GM19455 (cell line): Measurements from ENCODE around the gene DDHD1.
"Not testable (repeated sequence)": the region's sequence is repeated elsewhere in the genome, so short reads cannot be mapped to it uniquely, and the experiment has no call there.

Experiments
- ATAC-seq: cut with Tn5 transposase; IDR thresholded peaks from one replicate; pipeline ENCODE4 v1.9.1; 2021; ENCODE audit not compliant: unreplicated experiment

DDHD1 gene

DNA sequence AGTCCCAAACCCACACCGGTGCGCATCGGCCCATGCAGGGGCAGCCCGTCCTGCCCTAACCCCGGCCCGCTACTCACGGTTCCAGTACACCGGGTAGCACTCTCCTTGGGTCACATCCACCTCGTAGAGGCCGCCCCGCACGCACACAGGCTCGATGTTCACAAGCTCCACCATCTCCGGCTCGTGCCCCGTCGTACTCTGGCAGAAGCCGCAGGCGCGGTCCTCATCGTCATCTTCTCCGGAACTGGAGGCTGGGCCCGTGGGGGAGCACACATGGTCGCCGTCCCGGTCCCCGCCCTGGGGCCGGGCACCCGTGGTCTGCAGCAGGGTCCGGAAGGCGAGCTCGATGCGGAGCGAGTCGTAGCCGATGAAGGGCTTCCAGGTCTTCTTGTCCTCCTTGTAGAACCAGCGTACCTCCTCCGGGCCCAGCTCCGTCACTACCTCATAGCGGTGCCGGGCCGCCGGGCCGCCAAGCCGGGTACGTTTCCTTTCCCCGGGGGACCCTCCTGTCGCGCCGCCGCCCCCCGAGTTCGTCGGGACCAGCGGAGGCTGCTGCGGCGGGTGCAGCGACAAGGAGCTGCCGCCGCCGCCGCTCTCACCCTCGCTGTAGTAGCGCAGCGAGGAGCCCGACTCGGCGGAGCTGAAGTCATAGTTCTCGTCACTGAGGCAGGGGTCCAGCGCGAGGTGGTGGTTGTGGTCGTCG is 788 bp downstream of the DDHD1 start:
- peak; percentile 27 for ATAC-seq

DNA sequence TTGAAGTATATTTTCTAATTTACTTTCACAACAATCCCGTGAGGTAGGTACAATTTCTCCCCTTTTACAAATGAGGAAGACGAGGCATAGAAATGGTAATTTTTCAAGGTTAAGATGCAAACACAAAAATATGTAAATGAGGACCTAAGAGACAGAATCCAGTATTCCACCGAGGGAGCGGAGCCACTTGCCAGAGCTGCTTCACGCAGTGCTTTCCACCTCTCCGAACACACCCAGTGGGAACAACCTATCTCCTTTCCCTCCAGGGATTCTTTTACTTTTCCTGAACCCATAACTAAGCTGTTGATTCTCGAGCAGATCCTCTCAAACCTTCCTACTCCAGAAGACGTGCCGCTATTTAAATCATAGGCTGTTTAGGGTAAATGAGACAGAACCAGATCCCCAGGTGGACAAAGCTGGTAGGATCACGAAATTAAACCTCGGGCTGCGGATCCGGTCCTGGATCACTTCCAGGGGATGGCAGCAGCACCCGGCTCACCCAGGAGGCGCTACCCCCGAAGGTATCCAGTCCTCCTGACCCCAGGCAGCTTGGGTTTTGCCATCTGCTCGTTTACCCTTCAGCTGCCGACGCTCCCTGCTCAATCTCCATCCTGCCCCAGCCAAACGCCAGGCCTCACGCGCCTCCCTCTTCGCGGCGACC is 1.5 kb downstream of the DDHD1 start:
- ATAC-seq = peak; percentile 2

DNA sequence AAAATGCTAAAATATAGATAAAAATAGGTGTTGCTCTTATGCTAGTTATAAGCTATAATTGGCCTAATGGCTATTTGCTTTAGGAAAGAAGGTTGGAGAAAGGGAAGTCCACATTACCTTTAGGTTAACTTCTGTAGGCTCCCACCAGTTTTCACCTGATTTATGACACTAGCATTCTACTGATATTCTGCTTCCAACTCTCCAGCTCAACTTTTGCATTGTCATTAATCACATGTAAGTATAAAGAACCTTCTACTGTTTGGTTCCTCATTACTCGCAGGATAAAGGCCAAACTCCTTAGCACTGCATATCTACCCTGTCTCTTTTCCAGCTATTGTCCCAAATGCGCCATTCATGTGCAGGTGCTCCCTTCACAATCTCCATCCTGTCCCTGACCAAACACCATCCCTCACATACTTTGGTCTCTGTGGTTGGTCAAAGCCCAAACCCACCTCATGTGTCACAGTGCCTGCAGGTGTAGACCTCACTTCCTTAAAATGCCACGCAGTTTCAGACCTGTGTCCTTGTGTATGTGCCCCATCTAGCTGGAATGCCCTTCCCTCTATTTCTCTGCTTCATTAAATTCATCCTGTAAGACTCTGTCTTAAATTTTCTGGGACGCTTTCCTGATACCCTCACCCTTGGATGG is 3.3 kb downstream of the DDHD1 start:
- ATAC-seq = no peak

DNA sequence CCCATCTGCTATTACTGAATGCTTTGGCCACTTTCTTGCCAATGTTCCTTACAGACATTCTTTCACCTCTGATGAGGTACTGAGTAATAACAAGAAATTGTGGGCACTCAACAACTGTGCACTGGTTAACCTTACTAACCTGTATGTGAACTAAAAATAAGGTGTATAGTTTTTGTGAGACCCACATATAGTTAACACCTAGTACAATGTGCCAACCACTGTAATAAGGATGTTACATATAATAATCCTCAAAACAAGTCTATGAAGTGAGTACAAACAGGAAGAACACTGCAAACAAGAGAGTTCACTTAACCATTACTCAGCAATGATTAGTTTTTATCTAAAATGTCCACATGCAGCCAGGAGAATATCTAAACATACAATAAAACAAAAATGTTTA is 4.5 kb downstream of the DDHD1 start:
- ATAC-seq = no peak

DNA sequence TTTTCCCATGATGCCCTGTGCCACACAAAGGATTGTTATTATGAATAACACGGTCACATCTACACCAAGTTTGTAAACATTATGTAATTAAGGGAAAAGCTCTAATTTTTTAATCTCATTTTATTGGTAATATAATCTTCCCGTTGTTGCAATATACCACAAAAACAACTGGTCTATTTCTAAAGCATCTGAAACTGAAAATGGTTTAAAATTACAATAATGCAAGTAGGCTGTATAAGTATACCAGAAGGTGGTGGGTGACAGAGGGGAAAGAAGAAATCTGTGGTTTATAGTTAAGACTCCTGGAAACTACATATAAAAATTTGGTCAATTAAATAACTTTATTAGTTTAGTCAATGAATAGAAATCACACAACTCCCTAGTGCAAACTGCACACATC is 5.2 kb downstream of the DDHD1 start:
- no peak for ATAC-seq

DNA sequence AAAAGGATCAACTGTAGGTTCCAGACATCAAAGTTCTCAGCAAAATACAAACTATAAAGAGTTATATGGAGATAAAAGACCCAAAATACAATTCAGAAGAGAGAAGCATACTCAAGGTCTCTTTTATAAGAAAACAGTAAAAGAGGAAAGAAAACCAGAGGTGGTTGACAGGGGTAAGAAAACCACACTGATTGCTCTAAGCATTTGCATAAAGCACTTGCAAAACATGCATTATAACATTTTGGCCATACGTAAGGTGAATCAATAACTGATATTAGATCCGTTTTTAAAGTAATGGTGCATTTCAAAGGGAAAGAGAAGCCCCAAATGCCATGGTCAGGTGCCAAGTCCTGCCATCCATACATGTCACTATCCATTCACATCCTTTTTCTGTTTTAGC is 5.9 kb downstream of the DDHD1 start:
- no peak for ATAC-seq

DNA sequence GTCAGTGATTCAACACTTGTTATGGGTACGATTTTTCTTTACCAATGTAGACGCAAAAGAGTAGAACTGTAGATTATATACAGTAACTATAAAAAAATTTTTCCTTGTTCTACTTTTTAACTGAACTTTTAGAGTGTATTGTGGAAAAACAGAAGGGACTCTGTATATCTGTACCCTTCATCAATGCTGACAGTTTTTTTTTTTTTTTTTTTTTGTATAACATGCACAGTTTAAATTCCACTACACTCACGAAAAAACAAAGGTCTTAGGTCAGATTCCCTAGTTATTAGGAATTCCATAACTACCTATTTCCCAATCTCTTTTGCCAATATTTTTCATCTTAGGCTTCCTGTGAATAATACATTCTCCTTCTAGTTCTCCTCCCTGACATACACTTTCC is 6.4 kb downstream of the DDHD1 start:
- ATAC-seq = no peak

DNA sequence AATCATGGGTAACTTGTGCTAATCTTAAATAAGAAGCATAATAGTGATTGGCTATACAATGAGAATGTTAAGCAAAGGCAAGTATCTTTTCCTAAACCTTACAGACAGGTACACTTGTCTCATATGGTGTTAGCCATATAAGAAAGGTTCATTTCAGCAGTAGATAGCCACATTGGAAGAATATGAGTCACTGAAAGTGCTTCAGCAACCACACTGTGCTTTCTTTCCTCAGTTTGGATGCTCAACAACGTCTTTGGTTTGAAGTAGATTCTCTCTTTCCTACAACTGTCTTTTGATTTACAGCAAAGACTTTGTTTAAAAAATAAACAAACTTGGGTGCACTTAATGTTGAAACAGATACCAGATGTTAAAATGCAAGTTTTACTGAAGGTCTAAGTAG is 8.9 kb downstream of the DDHD1 start:
- ATAC-seq = peak; percentile 82

DNA sequence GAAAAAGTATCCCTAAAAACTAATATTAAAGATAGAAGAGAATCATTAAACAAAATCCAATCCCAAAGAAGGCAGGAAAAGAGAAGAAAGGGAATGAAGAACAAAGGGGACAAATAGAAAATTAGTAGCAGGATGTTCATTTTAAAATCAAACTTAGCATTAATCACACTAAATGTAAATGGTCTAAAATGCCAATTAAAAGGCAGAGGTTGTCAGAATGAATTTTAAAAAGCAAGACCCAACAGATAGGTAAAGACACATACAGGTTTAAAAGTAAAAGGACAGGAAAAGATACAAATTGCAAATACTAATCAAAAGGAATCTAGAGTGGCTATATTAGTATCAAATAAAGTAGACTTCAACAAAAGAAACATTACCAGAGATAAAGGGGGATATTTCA is 12.5 kb downstream of the DDHD1 start:
- no peak for ATAC-seq

DNA sequence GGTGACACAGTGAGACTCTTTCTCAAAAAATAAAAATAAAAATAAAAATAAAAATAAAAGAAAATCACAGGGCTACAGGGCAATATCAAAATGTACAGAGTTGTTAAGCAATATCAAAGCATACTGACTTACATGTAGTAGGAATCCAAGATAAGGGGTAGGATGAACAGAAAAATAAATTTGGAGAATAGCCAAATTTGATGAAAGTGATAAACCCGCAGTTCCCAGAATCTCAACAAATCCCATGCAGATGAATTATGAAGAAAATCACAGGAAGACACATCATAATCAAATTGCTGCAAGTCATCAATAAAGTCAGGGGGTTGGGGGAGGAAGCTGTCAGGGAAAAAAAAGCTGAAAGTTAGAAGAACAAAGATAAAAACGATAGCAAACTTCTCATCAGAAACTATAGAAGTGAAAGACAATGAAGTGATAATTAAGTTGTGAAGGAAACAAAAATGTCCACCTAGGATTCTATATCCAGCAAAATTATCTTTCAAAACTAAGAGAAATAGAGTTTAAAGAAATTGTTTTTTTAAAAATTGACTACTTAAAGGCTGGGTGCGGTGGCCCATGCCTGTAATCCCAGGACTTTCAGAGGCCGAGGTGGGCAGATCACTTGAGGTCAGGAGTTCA is 15.4 kb downstream of the DDHD1 start:
- ATAC-seq = no peak

DNA sequence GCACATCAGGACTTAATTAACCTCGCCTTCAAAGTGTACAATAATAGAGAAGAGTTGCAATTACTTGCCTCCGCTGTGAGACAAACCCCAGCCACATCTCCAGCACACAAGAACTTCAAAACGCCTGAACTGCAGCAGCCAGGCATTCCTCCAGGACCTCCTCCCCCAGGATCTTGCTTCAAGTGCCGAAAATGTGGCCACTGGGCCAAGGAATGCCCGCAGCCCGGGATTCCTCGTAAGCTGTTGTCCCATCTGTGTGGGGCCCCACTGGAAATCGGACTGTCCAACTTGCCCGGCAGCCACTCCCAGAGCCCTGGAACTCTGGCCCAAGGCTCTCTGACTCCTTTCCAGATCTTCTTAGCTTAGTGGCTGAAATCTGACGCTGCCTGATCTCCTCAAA is 22.6 kb downstream of the DDHD1 start:
- not testable (repeated sequence) for ATAC-seq

DNA sequence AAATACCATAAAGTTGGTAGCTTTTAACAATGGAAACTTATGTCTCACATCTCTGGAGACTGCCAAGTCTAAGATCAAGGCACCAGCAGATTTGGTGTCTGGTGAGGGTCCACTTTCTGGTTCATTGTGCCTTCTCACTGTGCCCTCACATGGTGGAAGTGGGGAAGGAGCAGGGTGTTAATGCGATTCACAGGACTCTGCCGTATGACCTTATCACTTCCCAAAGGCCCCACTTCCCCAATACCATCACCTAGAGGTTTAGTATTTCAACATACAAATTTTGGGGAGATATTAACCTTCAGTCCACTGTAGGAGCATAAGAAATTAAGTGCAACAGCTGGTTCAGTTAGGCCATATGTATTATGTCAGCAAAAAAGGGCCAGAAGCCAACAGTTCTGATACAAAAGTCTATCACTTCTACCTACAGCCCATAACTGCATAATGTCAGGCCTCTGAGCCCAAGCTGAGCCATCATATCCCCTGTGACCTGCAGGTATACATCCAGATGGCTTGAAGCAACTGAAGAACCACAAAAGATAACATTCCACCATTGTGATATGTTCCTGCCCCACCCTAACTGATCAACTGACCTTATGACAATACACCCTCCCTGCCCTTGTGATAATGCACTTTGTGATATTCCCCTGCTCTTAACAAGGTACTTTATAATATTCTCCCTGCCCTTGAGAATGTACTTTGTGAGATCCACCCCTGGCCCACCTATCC is 24.7 kb downstream of the DDHD1 start:
- no peak for ATAC-seq

DNA sequence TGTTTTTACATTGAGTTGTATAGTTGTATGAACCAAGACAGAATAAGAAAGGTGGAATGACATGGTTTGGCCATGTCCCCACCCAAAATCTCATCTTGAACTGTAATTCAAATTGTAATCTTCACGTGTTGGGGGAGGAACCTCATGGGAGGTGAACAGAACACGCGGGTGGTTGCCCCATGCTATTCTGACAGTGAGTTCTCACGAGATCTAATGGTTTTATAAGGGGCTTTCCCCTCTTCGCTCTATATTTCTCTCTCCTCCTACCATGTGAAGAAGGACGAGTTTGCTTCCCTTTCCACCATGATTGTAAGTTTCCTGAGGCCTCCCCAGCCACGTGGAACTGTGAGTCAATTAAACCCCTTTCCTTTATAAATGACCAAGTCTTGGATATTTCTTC is 25.3 kb downstream of the DDHD1 start:
- no peak for ATAC-seq

DNA sequence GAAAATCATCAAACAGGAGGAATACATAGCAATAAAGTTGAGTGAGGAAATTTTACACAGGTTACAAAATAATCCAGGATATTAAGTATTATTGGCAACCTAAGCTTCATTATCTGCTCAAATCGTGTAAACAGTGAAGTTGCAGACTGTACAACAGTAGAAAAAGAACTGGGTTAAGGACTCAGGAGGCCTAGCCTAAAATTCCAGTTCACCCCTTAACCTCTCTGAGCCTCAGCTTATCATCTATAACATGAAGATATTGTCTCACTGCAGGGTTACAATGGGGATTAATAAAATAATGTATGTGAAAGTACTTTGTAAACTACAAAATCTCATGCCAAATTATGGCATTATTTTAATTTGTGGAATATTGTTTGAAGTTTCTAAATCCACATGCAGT is 26.0 kb downstream of the DDHD1 start:
- no peak for ATAC-seq

DNA sequence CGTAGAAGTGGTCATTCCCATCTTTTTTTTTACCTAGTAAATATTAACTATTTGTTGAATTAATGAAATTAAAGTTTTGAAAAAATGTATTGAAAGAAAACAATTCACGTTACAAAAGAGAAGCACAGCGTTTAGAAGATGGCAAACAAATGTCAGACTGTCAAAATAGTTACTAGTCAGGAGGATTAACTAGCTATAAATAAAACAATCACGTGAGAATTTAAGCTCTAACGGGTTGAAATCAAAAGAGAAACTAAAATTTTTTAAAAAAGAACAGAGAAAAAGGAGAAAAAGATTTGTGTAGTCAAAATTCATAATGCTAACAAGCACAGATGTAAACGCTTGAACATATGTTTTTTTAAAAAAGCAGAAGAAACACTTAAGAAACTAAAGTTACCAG is 26.4 kb downstream of the DDHD1 start:
- no peak for ATAC-seq

DNA sequence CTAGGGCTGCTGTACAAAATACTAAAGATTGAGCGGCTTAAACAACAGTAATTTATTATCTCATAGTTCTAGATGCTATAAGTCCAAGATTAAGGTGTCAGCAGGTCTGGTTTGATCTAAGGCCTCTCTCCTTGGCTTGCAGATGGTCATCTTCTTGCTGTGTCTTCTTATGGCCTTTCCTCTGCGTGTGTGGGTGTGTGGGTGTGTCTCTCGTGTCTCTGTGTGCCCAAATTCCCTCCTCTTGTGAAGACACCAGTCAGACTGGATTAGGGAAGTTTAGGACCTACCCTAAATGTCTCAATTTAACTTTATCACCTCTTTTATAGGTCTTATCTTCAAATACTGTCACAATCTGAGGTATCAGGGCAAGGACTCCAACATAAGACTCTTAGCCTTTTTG is 28.3 kb downstream of the DDHD1 start:
- no peak for ATAC-seq

DNA sequence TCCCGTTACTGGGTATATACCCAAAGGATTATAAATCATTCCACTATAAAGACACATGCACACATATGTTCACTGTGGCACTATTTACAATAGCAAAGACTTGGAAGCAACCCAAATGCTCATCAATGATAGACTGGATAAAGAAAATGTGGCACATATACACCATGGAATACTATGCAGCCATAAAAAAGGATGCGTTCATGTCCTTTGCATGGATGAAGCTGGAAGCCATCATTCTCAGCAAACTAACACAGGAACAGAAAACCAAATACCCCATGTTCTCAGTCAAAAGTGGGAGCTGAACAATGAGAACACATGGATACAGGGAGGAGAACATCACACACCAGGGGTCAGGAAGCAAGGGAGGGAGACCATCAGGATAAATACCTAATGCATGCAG is 31.7 kb downstream of the DDHD1 start:
- not testable (repeated sequence) for ATAC-seq

DNA sequence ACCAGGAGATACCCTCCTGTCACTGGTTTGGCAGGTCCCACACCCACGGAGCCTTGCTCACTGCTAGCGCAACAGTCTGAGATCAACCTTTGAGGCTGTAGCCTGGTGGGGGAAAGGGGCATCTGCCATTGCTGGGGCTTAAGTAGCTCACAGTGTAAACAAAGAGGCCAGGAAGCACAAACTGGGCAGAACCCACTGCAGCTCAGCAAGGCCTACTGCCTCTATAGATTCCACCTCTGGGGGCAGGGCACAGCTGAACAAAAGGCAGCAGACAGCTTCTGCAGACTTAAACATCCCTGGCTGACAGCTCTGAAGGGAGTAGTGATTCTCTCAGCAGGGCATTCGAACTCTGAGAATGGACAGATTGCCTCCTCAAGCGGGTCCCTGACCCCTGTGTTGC is 35.6 kb downstream of the DDHD1 start:
- ATAC-seq = not testable (repeated sequence)

DNA sequence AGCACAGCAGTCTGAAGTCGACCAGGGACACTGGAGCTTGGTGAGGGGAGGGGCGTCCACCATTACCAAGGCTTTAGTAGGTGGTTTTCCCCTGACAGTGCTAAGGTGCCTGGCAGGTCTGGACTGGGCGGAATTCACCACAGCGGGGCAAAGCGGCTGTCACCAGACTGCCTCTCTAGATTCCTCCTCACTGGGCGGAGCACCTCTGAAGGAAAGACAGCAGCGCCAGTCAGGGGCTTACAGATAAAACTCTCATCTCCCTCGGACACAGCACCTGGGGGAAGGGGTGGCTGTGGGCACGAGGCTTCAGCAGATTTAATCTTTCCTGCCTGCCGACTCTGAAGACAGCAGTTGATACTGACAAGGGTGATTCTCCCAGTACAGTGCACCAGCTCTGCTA is 39.1 kb downstream of the DDHD1 start:
- ATAC-seq = no peak

DNA sequence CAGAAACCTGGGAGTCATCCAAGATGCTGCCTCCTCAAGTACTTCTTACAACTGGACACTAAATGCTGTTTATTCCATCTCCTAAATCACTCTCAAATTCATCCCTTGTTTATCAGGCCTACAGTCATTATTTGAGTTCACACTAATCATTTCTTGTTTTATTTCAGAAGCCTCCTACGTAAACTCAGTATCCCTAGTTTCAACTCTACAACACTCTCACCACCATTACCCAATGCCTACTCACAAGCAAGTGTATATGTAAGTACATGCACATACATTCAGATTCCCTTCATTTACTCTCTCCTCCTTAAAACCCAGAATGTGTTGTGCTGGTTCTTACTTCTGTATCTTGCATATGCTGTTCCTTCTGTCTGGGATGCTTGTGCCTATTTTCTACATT is 43.0 kb downstream of the DDHD1 start:
- no peak for ATAC-seq
